DOHH2 (cell line): ENCODE results near the gene HOXD8.

Experiments used
- EZH2phosphoT487 ChIP-seq: fragments of 200-600 bp; sonication (generic); IDR thresholded peaks from 2 replicates; pipeline ENCODE4 v1.6.1; 2017; ENCODE audit warnings: borderline replicate concordance, mild to moderate bottlenecking, antibody characterized with exemption, low read length, moderate library complexity, mixed read lengths
- TF ChIP-seq, protein P1 (sequence below): fragments of 200-600 bp; sonication (generic); IDR thresholded peaks from one replicate; pipeline ENCODE4 v1.5.1; 2014; ENCODE audit warnings: antibody characterized with exemption, mild to moderate bottlenecking, low read depth, low read length; ENCODE audit not compliant: poor library complexity, severe bottlenecking

DNA sequence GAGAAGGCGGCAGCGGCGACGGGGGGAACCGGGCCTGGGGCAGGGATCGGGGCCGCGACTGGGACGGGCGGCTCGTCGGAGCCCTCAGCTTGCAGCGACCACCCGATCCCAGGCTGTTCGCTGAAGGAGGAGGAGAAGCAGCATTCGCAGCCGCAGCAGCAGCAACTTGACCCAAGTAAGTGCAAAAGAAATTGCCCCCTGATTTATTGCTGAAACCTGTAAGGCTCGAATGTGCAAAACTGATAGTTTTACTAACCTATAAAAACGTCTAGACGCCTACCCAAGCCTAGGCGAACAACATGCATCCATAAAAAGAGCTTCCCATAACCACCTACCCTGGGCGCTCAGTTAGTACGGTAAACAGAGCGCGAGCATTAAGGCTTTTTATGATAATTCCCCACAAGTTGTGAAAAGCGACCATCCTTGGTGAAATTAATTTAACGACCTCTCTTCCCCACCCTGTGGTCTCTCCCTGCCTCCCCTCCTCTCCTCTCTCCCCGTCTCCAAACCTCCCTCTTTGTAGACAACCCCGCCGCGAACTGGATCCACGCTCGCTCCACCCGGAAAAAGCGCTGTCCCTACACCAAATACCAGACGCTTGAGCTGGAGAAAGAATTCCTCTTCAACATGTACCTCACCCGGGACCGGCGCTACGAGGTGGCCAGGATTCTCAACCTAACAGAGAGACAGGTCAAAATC, 5.9 kb upstream of the HOXD8 start:
- TF ChIP-seq, protein P1, sequence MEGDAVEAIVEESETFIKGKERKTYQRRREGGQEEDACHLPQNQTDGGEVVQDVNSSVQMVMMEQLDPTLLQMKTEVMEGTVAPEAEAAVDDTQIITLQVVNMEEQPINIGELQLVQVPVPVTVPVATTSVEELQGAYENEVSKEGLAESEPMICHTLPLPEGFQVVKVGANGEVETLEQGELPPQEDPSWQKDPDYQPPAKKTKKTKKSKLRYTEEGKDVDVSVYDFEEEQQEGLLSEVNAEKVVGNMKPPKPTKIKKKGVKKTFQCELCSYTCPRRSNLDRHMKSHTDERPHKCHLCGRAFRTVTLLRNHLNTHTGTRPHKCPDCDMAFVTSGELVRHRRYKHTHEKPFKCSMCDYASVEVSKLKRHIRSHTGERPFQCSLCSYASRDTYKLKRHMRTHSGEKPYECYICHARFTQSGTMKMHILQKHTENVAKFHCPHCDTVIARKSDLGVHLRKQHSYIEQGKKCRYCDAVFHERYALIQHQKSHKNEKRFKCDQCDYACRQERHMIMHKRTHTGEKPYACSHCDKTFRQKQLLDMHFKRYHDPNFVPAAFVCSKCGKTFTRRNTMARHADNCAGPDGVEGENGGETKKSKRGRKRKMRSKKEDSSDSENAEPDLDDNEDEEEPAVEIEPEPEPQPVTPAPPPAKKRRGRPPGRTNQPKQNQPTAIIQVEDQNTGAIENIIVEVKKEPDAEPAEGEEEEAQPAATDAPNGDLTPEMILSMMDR = no peak
- TF ChIP-seq EZH2phosphoT487 = no peak
